GM21723 (cell line): ENCODE measurements around the gene PRKCA.

Experiments
- ATAC-seq: cut with Tn5 transposase; IDR thresholded peaks from one replicate; pipeline ENCODE4 v1.9.1; 2021; ENCODE audit warnings: mild to moderate bottlenecking, moderate library complexity; ENCODE audit not compliant: unreplicated experiment

Gene PRKCA

DNA sequence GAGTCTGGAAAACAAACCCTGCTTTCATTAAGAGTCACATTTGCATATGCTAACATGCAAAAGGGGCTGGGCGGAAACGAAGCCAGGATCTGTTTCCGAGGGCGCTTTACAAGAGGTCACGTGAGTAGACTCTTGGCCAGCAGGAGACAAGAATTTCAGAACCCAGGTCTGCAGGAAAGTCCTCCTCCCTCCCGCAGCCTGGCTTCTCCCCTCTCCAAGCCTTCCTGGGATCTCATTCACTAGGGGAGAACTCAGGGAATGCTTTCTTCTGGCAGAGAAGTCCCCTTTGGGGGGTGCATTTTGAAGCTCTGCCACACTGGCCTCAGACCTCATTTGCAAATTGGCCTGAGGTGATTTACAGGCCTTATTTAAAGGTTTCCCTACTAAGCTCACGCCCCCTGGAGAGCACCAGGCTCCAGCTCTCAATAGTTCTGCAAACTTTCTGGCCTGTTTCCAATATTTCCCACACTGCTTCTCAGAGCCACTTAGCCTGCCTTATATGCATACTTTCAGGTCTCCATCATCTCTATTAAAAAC is 475.3 kb downstream of the PRKCA start:
- no peak for ATAC-seq

DNA sequence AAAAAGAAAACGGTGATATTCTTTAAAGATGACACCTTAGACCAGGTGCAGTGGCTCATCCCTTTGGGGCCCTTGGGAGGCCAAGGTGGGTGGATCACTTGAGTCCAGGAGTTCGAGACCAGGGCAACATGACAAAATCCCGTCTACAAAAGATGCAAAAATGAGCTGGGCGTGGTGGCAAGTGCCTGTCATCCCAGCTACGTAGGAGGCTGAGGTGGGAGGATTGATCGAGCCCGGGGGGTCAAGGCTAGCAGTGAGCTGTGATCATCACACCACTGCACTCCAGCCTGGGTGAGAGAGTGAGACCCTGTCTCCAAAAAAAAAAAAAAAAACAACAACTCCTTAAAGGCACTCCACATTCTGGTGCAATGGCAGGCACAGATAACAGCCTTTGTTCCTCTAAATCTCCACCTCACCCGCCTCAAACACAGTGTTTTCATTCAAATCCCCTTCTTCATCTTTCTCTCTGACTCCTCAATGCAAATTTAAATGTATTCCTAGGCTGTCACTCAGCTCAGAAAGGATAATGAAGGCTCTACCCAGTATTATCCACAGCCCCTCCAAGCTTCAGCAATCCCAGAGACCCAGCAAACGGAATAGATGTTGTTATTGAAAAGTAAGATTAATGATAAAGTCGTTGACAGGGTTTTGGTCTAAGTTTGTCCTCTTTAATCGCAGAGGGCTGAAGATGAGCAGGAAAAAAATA is 476.3 kb downstream of the PRKCA start:
- ATAC-seq: no peak

DNA sequence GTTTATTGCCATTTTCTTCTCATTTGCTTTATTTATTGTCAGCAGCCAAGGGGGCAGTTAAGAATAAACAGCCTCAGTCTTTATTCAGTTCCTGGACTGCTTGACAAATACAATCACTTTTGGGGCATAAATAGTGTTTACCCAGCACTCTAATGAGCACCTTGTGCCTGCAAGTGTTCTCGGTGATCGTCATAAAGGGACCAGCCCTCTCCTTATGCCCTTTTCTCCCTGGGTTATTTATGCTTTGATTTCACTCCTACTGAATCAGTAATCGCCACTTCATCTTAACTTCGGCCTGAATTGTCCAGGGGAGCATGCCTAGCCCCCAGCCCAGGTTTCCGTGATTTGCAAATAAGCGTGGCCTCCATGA is 476.8 kb downstream of the PRKCA start:
- no peak for ATAC-seq

DNA sequence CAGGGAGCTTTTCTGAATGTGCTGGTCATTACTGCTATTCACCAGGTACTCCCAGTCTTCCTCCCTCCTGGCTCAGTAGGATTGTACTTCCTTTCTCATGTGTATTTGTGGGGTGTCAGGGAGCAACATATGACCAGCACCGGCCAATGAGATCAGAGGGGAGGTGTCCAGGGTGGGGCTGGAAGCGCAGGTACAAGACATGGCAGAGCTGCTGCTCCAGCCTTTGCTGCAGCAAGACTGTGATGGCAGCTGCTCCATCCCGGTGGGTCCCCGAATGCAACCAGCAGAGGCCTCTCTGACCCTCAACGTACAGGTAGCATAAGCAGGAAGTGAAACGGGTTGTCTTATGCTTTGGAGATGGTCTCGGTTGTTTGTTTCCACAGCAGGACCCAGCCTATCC is 478.7 kb downstream of the PRKCA start:
- ATAC-seq: no peak

DNA sequence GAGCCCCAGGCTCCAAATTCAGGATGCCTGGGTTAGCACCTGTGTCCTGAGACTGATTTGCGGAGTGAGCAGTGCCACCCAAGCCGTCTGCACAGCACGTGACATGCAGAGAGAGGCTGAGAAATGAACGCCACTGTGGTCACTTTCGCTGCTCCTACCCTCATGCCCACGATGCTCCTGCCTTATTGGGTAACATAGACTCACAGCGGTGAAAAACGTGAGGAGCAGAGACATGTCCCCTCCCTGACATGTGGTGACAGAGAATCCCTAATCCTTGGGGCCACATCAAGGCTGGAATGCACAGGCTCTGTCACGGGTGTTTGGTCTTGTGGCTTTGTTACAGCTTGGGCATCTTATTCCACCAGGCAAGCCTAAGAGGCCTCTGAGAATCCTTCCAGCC is 480.4 kb downstream of the PRKCA start:
- no peak for ATAC-seq

DNA sequence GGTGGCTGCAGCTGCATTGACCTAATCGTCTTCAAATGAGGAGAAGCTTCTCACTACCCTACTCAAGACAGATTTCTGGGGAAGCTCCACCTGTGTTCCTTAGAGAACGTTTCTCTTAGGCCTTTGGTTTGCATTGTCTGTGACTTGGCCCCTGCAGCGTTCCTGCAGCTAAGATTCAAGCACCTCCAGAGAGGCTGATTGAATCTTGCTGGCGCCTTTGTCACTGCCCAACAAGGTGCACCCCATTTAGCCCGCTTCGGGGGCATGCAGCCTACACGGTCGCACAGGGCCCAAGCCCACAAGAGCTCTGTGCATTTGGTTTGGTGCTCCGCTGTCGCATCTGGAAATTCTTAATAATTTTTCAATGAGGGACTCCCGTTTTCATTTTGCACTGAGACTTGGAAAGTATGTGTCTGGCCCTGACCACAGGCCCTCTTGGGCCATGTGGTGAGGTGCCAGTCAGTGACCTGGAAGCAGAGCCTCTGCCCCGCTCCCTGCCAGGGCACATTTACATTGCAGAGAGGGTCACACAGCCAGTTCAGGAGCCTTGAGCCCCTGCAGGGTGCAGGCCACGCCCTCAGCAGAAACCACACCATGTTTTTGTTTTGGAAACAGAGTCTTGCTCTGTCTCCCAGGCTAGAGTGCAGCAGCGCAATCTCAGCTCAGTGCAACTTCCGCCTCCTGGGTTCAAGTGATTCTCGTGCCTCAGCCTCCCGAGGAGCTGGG is 481.4 kb downstream of the PRKCA start:
- no peak for ATAC-seq

DNA sequence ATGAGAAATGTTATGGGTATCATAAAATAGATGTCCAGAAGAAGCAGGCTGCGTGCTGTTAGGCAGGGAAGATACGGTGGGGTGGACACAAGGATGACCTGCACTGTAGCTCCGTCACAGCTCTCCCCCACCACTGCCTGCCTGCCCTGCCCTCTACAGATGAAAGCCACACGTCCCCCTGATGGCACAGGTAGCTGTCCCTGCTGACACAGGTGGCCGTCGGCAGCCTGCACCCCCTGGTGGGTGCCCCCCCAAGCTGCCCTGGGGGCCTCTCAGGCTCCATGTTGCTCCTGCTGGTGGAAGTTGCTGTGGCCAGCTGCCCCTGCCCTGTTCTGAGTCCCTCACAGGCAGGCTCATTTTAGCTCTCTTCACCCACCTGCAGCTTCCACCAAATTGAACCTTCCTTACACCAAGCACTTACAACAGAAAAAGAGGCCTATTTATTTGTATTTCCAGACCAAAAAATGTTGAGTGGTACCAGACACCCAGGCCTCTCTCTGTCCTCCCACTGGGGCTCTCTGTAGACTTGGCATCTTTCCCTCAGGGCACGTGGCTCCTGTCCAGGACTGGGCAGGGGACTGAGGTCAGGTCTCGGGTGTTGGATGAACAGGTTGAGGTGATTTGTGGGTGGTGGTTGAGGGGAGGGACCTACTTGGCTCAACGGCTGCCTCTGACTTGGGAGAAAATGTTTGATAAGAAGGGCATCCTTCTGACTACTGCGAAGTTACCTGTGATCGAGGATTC is 482.4 kb downstream of the PRKCA start:
- ATAC-seq: no peak

DNA sequence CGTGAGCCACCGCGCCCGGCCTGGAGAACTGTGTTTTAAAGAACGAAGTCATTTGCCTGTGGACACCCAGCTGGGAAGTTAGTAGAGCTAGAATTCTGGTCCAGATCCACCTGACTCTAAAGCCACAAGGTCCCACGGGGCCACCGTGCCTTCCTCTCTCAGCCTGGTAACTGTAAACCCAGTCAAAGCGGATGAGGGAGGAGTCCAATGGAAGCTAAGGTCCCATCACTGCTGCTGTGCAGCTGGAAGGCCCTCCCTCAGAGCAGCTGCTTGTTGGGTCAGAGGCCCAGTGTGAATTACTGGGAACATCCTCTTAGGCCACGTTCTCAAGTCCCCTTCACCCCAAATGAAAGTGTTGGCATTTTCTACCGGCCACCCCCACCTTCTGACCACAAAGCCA is 483.7 kb downstream of the PRKCA start:
- ATAC-seq: no peak

DNA sequence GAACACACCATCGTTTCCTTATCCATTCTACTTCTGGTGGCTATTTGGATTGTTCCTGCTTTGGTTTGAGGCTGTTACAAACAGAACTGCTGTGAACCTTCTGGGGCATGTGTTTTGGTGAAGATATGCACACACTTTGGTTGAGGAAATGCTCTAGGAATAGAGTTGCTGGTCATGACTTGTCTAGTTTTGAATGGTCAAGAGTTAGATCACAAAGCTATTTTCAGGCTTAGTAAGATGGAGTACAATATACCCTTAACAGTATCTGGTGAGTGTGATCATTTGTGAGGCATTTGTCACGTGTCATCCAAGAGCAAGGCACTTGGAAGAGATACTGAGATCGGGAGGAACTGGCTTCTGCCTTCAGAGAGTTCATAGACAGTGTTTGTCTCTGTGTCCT is 485.5 kb downstream of the PRKCA start:
- ATAC-seq: no peak

DNA sequence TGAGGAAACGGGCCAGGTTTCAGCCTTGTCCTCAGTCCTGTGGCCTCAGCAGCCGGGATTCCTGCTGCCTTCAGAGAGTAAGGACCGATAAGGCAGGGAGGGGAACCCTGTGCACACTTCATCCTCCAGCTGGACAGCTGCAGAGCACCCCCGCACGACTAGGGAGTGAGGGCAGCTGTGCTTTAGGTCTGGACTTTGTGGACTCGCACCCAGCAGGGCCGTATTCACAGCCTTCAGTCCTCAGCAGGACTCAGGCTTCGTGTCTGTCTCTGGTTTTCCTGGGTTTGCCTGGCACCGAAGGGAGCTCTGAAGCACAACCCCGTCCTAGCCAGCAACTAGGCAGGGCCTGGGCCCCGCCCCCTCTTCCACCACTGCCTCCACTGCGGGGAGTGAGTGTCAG is 486.7 kb downstream of the PRKCA start:
- no peak for ATAC-seq

DNA sequence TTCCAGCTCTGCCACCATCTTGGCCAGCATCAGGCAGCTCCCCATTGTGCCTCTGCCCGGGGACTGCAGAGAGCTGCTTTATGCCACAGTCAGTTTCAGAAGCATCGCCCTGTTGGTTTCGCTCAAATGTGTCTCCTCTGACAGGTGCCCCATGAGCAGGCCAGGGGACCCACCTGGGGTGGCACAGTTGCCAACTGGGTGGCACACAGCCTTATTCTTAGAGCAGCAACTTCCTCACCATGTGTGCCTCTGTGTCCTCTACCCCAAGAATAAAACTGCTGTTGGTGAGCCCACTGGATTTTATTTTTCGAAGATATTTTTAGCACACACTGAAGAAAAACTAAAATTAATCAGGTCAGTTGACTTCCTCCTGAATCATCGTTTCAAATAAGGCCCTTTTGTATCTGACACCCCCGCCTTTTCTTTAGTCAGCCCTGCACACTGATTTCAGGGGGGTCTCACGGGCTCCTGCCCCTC is 487.6 kb downstream of the PRKCA start:
- no peak for ATAC-seq

DNA sequence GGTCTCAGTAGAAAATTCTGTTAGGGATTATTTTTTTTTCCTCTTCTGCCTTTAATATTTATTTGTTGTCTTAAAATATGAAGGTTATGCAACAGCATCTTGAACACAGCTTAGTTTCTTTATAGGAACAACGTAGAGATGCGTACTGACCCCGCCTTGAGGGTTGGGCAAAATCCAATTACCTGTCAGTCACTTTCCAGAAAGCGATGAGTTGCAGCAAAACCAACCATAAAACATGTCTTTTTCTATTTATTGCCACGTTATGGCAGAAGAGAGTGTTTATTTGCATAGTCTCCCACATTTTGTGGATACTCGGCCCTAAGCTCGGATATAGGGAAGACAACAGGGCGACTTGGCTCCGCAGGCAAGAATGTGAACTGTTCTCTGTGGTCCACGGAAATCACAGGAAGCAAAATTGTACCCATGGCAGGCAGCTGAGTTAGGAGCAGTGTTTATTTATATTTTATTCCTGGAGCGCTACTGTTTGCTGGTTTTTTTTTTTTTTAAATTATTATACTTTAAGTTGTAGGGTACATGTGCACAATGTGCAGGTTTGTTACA is 488.2 kb downstream of the PRKCA start:
- ATAC-seq: no peak

DNA sequence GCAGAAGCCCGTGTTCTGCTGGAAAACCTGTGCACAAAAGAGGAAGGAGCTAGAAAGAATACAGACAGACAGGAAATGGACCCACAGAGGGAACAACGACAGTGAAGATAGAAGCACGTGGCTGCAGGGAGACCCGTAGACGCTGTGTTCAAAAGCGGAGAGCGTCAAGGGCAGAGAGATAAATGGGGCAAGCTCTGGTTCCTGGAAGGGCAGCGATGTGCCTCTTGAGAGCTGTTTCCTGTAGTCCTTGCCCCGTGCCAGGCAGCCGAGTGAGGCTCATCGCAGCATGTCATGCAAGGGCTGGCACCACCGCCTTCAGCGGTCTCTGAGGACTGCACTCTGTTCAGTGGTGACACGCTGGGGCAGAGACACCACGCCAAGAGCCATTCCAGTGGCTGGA is 488.9 kb downstream of the PRKCA start:
- no peak for ATAC-seq

DNA sequence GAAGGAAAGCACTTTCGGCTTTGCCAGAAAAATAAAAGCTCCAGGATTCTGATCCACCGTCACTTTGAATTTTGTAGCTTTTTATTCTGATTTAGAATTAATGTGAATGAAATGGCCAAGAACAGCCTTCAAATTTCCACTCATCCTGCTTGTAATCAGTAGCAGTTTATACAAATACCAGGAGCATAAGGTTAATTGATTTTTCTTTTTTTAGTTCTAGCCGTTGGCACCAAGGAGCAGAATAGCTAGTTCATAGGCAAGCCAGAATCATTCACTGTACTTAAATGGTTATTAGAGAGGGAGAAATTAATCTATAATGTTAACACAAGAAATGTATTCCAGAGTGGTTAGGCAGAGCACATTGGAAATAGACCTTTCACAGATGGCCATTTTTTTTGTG is 491.4 kb downstream of the PRKCA start:
- no peak for ATAC-seq

DNA sequence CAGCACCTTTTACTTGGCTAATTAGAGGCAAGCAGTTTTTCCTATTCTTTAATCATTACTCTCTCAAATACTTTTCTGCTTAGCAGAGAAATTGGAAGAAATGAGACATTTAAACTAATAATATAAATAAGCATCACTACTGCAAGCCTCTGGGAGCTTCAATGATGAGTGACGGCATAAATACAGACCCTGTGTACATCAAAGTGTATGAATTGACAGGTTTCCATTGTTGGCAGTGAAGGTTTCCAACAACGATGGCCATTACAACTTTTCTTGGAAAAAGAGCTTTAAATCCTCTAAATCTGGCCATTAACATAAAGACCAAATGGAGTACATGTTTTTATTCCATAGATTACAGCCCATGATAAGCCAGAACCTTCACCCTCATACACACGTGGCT is 493.1 kb downstream of the PRKCA start:
- no peak for ATAC-seq

DNA sequence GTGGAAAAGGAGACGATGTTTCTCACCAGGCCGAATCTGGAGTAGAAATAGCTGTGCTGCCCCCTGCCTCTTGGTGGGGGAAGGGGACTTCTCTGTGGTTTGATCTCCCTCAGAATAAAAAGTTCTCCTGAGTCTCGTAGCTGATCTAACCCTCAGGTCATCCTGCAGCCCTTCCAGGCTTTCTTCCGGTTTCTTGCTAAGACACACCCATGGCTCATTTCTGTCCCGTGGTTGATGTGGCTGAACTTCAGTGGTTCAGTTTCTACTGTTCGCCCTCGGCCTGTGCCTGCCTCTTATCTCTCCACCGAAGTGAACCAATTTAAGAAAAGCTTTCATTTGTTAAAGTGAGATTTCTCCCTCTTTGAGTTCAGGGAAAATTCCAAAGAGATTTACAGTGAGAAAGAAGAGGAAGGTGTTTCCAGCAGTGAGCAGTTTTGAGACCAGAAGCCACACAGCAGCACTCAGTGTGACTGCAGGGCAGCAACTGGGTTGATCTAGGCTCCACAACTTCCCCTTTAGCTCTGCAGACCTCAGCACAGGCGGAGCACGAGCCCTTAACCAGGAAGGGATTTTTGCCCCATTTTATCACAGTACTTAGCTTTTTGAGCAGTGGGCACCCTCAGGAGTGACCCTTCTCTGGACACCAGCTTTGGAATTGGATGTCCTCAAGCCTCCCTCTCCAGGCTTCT is 497.6 kb downstream of the PRKCA start:
- no peak for ATAC-seq

DNA sequence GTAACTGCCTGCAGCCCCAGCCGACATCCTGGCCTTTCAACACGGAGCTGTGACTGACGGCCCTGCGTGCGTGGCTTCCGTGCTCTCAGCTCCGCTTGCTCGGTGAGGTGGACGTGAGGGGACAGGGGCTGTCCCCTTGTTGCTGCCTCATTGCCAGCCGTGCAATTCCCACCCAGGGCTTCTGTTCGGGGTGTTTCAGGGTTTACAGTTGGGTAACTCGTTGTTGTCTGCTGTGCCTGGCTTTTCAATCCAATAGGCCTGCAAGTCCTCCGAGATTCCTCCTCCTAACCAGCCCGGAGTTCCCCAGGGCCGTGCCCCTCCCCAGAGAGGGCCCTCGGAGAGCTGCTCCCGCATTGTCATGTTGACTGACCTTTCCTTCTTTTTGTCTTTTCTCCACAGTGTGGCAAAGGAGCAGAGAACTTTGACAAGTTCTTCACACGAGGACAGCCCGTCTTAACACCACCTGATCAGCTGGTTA is 501.1 kb downstream of the PRKCA start:
- no peak for ATAC-seq

DNA sequence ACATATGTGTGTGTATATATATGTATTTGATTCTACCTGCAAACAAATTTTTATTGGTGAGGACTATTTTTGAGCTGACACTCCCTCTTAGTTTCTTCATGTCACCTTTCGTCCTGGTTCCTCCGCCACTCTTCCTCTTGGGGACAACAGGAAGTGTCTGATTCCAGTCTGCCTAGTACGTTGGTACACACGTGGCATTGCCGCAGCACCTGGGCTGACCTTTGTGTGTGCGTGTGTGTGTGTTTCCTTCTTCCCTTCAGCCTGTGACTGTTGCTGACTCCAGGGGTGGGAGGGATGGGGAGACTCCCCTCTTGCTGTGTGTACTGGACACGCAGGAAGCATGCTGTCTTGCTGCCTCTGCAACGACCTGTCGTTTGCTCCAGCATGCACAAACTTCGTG is 503.2 kb downstream of the PRKCA start:
- ATAC-seq: no peak

DNA sequence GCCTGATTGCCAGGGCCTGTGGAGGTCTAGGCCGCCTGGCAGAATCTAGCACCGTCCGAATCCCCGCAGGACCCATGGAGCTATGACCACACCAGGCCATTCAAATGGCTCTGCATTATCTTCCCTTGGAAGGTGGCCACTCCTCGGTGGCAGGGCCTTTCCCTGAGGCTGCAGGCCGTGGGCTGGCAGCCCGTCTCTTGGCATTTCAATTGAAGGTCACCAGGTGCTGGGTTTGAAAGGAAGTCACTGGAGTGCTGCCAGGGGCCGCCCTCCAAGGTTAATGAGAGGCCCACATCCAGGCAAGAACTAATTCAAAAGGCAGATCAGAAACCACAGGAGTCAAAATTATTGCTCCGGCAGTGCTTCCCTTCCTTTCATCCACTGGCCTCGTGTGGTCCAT is 504.8 kb downstream of the PRKCA start:
- ATAC-seq: no peak

DNA sequence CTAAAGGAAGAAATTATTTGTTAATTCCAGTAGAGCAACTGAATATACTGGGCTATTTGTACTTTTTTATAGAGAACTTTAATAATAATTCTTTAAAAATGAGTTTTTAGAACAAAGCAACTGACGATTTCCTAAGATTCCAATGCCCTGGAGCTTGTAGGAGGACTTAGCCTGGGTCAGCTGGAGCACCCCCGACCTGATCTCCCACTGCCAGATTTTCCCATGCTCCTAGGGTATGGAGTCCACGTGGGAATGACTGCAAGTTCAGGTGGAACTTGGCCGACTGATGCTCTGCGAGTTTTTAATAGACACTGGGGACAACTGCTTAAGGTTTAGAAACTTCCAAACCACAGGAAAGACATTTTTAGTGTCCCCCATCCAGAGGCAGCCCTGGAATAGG is 507.0 kb downstream of the PRKCA start:
- no peak for ATAC-seq
